ENCODE measurements around the gene C3orf70. TPM values are rescaled to one million over a fixed set of nuclear protein-coding genes. Genes with fewer than 3 reads are reported as not detected.

The C3orf70 gene, protein sequence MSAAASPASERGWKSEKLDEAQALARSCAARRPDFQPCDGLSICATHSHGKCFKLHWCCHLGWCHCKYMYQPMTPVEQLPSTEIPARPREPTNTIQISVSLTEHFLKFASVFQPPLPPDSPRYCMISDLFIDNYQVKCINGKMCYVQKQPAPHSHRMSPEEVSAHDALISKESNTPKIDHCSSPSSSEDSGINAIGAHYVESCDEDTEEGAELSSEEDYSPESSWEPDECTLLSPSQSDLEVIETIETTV
- 0.38 and 0.49 TPM in 2 replicates for total RNA-seq

DNA sequence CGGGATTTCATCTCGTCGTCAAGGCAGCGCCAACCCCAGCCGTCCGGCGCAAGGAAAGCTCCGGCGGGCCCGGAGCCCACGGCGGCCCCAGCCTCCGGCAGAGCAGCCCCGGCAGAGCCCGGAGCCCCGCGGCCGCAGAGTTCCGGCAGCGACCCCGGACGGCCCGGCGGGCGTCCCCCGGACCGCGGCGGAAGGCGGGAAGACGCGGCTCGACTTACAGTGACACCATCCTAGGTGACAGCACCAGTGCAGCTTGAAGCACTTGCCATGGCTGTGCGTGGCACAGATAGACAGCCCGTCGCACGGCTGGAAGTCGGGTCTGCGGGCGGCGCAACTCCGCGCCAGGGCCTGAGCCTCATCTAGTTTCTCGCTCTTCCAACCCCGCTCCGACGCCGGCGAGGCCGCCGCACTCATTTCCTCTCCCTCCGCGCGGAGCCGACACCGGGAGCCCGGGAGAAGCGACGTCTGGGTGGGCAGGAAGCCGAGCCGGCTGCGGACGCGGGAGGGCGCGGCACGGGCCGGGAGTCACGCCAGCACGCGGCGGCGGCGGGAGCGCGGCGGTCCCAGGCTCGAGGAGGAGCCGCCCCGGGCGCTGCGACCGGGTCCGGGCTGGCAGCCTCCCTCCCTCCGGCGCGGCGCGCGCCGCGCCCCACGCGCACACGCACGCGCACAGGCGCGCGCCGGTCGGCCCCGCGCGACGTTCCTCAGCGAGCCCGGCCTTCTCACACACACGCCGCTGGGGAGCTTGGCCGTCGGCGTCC is at the start of gene C3orf70:
Gene C3orf70, minus strand, starts transcription at position 651 of the 761 bp plus-strand sequence. Its CDS starts 237 bp downstream, at position 414.

Other genes starting within 250 kb of the C3orf70 start
- gene EHHADH, start 101.0 kb upstream of the C3orf70 start, total RNA-seq: 6.5 and 7.2 TPM in 2 replicates
- 10.6 and 11.5 TPM in 2 replicates for gene MAP3K13, start 210.1 kb upstream of the C3orf70 start, total RNA-seq

Measured in mesangial cell (primary cell).